HG03097 (cell line): ENCODE data around the gene RTP5.
"Not testable (repeated sequence)": the region's sequence is repeated elsewhere in the genome, so short reads cannot be mapped to it uniquely, and the experiment has no call there.

Experiments
- ATAC-seq: cut with Tn5 transposase; IDR thresholded peaks from one replicate; pipeline ENCODE4 v1.9.1; 2021; ENCODE audit not compliant: unreplicated experiment, low FRiP score

Gene RTP5

GRCh38 chr2:241913703-241914102, 44.2 kb downstream of the RTP5 start:
- no peak for ATAC-seq

DNA sequence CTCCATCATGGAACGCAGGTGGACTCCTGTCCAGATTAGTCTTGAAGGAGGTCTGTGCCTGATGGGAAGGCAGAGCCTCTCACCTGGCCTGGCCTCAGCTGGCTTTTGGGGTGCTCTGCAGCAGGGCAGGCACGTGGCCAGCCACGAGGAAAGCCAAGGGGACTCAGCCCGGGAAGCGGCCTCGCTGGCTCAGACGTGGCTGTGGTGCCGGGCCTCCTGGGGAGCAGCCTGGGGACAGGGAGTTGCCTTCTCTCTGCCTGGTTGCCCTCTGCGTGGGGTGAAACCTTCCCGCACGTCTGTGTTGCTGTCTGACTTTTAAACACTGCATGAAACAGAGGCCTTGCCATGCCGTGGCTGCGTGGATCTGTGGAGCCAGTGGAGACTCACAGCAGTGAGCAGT, 45.0 kb downstream of the RTP5 start:
- ATAC-seq = no peak

- not testable (repeated sequence) for ATAC-seq
Observed at GRCh38 chr2:241921631-241922030, 52.1 kb downstream of the RTP5 start.

DNA sequence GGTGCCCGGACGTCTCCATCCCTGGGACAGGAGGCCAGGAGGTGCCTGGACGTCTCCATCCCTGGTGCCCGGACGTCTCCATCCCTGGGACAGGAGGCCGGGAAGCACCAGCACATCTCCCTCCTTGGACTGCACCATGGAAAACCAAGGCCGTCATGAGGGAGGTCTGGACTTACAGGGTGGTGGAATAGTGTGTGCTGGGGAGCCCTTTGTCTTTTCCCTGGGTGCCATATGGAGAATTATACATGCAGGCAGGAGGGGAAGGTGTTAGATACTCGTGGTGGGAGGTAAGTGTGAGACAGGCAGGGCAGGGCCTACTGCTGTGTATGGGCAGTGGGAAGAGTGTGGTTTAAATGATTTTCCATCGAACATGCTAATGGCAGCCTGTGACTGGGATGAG, 52.9 kb downstream of the RTP5 start:
- no peak for ATAC-seq

GRCh38 chr2:241922816-241923601, 53.5 kb downstream of the RTP5 start:
- ATAC-seq = not testable (repeated sequence)
